Camera-type eye (tissue), 1 donor: ENCODE data around the gene ITCH. TPM values are rescaled to one million over a fixed set of nuclear protein-coding genes. Genes with fewer than 3 reads are reported as not detected.

Source experiments
- total RNA-seq: library from RNA; depleted of rRNA; stranded (reverse); fragments of >200 nt; gene quantifications from one replicate; pipeline ENCODE4 v1.2.3, GENCODE V29; 2014

ITCH gene
- total RNA-seq = 97.3 TPM

DNA sequence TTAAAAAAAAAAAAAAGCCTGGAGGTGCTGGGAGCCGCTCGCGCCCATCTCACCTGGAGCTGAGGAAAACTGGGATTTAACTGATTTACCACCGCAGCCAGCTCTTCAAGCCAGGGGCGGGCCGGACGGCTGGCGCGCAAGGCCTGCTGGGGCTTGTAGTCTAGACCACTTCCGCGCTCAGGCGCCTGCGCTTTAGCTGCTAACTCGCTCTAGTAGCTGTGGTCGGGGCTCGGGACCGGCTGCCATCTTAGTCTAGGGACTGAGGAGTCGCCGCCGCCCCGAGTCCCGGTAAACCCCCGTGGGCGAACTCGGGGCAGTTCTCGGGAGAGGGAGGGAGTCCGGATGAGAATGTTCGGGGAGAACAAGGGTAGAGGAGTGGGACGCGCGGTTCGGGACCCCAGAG, at the start of gene ITCH:
Gene ITCH, plus strand, starts transcription at position 212 of the 403 bp plus-strand sequence. CDS start 30,539 bp downstream, outside the sequence.

DNA sequence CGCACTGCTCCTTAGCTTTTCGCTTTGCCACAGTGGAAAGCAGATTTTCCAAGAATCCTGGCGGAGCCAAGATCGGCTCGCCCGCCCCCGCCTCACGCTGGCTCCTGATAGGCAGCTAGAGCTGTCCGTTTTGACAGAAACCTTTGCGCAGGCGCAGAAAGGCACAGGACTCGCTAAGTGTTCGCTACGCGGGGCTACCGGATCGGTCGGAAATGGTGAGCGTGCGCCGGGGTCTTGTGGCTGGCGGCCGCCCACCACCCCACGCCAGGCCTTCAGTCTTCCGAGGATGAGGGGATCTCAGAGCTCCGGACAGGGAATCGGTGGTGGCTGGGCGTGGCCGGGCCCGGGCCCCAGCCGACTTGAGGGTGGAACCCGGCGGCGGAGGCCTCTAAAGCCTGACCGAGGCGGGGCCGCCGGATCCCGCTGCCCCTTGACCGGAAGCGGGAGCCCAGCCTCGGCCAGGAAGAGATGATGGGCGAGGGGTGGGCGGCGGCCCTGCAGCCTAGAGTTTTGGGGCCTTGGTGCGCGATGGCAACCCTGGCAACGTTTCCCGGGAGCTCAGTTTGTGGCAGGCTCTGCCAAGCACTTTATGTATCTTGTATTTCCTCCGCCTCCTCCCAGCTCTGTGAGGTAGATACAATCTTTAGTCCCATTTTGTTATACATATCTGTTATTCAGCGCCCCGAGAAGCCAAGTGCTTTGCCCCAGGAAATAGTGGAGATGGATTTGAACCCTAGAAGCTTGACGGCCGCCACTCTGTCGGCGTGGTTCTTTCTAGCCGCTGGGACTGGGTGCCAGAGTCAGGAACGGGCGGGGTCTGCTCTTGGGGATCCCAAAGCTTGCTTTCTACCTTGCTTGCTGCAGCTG, 153.4 kb downstream of the ITCH start, which contains the start of gene DYNLRB1:
Gene DYNLRB1, plus strand, starts transcription at position 176 of the 867 bp plus-strand sequence. Its CDS starts 37 bp downstream, at position 213.

DNA sequence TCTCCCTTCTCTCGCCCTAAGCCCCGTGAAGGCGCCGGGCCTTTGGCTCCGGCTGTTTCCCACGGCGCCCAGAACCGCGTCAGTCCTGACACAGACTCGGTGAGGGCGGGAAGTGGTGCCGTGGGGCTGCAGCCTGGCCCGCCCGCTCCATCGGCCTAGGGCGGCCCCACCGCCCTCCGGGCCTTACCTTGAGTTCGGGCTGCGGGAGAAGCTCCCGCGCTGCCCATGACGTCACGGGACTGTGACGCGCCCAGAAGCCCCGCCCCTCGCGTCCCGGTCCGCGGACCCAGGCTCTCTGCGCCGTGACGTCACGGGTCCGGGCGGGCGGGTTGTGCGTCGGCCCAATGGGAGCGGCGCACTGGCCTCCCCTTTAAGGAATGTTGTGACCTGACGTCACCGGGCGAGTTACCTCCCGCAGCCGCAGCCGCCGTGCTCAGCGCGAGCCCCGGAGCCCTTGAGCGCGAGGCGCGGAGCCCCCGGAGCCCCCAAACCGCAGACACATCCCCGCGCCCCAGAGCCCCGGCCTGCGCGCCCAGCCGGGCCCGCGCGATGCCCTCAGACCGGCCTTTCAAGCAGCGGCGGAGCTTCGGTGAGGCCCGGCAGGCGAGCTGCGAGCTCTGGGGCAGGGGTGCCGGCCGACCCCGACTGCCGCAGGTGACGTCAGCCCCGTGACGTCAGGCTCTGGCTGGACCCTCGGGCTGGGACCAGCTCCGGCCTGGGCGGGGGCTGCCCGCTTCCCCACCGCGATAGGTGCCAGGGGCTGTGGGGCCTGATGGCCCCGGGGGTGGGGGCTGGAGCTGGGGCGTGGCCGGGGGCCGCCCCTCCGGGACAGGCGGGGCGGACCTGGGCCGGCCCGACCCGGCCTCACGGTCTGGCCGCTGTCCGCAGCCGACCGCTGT, 195.5 kb downstream of the ITCH start, which contains the start of gene MAP1LC3A:
Gene MAP1LC3A, plus strand, starts transcription at position 399 of the 899 bp plus-strand sequence. Its CDS starts 151 bp downstream, at position 550.

Other genes with a start within 250 kb of the ITCH start
- gene ASIP, start 121.8 kb upstream of the ITCH start, total RNA-seq = 1.9 TPM
- 69.5 TPM for gene AHCY, start 59.9 kb upstream of the ITCH start, total RNA-seq
- gene DYNLRB1, start 153.1 kb downstream of the ITCH start, total RNA-seq = 43.7 TPM
- 43.0 TPM for gene MAP1LC3A, start 195.4 kb downstream of the ITCH start, total RNA-seq